Thoracic aorta (tissue), 2 donors: ENCODE results near the gene PAIP2B. TPM values are rescaled to one million over a fixed set of nuclear protein-coding genes. Genes with fewer than 3 reads are reported as not detected.

Experiments used
- ATAC-seq: fragments of 150-250 bp; one replicate; pipeline ENCODE4 v1.8.0; 2017; ENCODE audit warnings: low read depth; ENCODE audit not compliant: insufficient number of reproducible peaks, low FRiP score
- DNase-seq: peaks from one replicate; pipeline ENCODE4 v3.0.0-alpha.2; 2020; ENCODE audit warnings: low spot score
- H3K27ac ChIP-seq, 2 donors: fragments of 200-600 bp; sonication (generic); 1 replicate in 1 of 2; 2 replicates in 1 of 2; pipeline ENCODE4 v1.5.1; 2016; ENCODE audit warnings: mild to moderate bottlenecking in 2 of 2, moderate library complexity in 2 of 2
- H3K27me3 ChIP-seq: fragments of 200-600 bp; sonication (generic); replicated peaks from 2 replicates; pipeline ENCODE4 v1.6.0; 2016; ENCODE audit warnings: mild to moderate bottlenecking; ENCODE audit not compliant: insufficient read depth
- H3K36me3 ChIP-seq: fragments of 200-600 bp; sonication (generic); one replicate; pipeline ENCODE4 v1.5.1; 2016
- H3K4me1 ChIP-seq, 2 donors: fragments of 200-600 bp; sonication (generic); 1 replicate in 1 of 2; 2 replicates in 1 of 2; pipeline versions ENCODE4 v1.5.1 to v1.6.0; 2016; ENCODE audit warnings: low read depth in 2 of 2, mild to moderate bottlenecking in 1 of 2; ENCODE audit not compliant: control insufficient read depth in 1 of 2
- H3K4me3 ChIP-seq: fragments of 200-600 bp; sonication (generic); 2 replicates; pipeline ENCODE4 v1.5.1; 2016; ENCODE audit warnings: mild to moderate bottlenecking
- H3K9me3 ChIP-seq: fragments of 200-600 bp; sonication (generic); 2 replicates; pipeline ENCODE4 v1.5.1; 2016
- CTCF ChIP-seq: fragments of 200-600 bp; sonication (generic); IDR thresholded peaks from one replicate; pipeline ENCODE4 v1.5.1; 2019; ENCODE audit warnings: antibody characterized with exemption
- total RNA-seq, 2 donors: library from RNA; depleted of rRNA; stranded (reverse); fragments of >200 nt; gene quantifications; one replicate each; pipeline versions ENCODE4 v1.1.0 to v1.2.3, GENCODE V29; 2016

Gene PAIP2B
- total RNA-seq, 2 donors from 2014 or later = 3.3 to 4.7 TPM

GRCh38 chr2:71155846-71156245, 71.1 kb downstream of the PAIP2B start:
- H3K27ac ChIP-seq = no peak overlapping the region
- no peak for DNase-seq
- ATAC-seq = no peak
- H3K4me1 ChIP-seq = peaks cover 4 to 9% of the 10 kb centered on the region in 2 donors
- H3K9me3 ChIP-seq = no peaks in the 10 kb centered on the region
- H3K4me3 ChIP-seq = no peak overlapping the region
- H3K27me3 ChIP-seq = no peaks in the 10 kb centered on the region
- no peak for TF ChIP-seq CTCF
- H3K36me3 ChIP-seq = no peaks in the 10 kb centered on the region

GRCh38 chr2:71154798-71155197, 72.1 kb downstream of the PAIP2B start:
- TF ChIP-seq CTCF = no peak
- no peak overlapping the region for H3K4me3 ChIP-seq
- ATAC-seq (no peak), DNase-seq (no peak)
- H3K27me3 ChIP-seq = no peaks in the 10 kb centered on the region
- H3K36me3 ChIP-seq = no peaks in the 10 kb centered on the region
- peaks cover 4 to 9% of the 10 kb centered on the region in 2 donors for H3K4me1 ChIP-seq
- no peak overlapping the region for H3K27ac ChIP-seq
- H3K9me3 ChIP-seq = no peaks in the 10 kb centered on the region

GRCh38 chr2:71154279-71154678, 72.6 kb downstream of the PAIP2B start:
- ATAC-seq (no peak), DNase-seq (no peak)
- Histone ChIP-seq H3K4me1 (peaks cover 4 to 9% of the 10 kb centered on the region in 2 donors), H3K36me3 (peaks cover 4% of the 10 kb centered on the region), H3K4me3 (no peak overlapping the region), H3K27ac (no peak overlapping the region), H3K27me3 (no peaks in the 10 kb centered on the region), H3K9me3 (no peaks in the 10 kb centered on the region)
- TF ChIP-seq CTCF = no peak

- peaks cover 4 to 9% of the 10 kb centered on the region in 2 donors for H3K4me1 ChIP-seq
- ATAC-seq = no peak
- H3K4me3 ChIP-seq = no peak overlapping the region
- TF ChIP-seq CTCF = no peak
- no peaks in the 10 kb centered on the region for H3K9me3 ChIP-seq
- H3K36me3 ChIP-seq = peaks cover 10% of the 10 kb centered on the region
- DNase-seq = no peak
- no peaks in the 10 kb centered on the region for H3K27me3 ChIP-seq
- no peak overlapping the region for H3K27ac ChIP-seq
These were observed 73.2 kb downstream of the PAIP2B start for GRCh38 chr2:71153585-71154224.

- Histone ChIP-seq H3K4me3 (no peak overlapping the region), H3K27ac (no peak overlapping the region), H3K9me3 (no peaks in the 10 kb centered on the region), H3K4me1 (no peaks in the 10 kb centered on the region), H3K36me3 (peaks cover 20% of the 10 kb centered on the region), H3K27me3 (no peaks in the 10 kb centered on the region)
- ATAC-seq (no peak), DNase-seq (no peak)
- no peak for TF ChIP-seq CTCF
These were observed 75.3 kb downstream of the PAIP2B start for GRCh38 chr2:71151620-71152019.
